HG03342 (cell line): ENCODE measurements around the gene GP5.

Experiments used
- ATAC-seq: cut with Tn5 transposase; IDR thresholded peaks from one replicate; pipeline ENCODE4 v1.9.1; 2021; ENCODE audit warnings: mild to moderate bottlenecking, moderate library complexity; ENCODE audit not compliant: unreplicated experiment

The GP5 gene

GRCh38 chr3:194397757-194398312, 1.2 kb downstream of the GP5 start:
- no peak for ATAC-seq

- no peak for ATAC-seq
These were observed 2.0 kb downstream of the GP5 start for GRCh38 chr3:194396859-194397756.

- no peak for ATAC-seq
These were observed 2.6 kb downstream of the GP5 start for GRCh38 chr3:194396539-194396858.

- ATAC-seq: no peak
These were observed 3.1 kb downstream of the GP5 start for GRCh38 chr3:194395778-194396538.

- no peak for ATAC-seq
These were observed 3.9 kb downstream of the GP5 start for GRCh38 chr3:194395212-194395611.

- ATAC-seq: no peak
These were observed 6.5 kb downstream of the GP5 start for GRCh38 chr3:194392576-194392975.

- ATAC-seq: no peak
These were observed 8.2 kb downstream of the GP5 start for GRCh38 chr3:194390835-194391234.

GRCh38 chr3:194389269-194389668, 9.8 kb downstream of the GP5 start:
- no peak for ATAC-seq

- no peak for ATAC-seq
These were observed 11.1 kb downstream of the GP5 start for GRCh38 chr3:194387926-194388418.

- ATAC-seq: no peak
These were observed 11.8 kb downstream of the GP5 start for GRCh38 chr3:194387276-194387675.

GRCh38 chr3:194386648-194387047, 12.4 kb downstream of the GP5 start:
- ATAC-seq: no peak

- ATAC-seq: no peak
These were observed 13.0 kb downstream of the GP5 start for GRCh38 chr3:194386066-194386465.

- no peak for ATAC-seq
These were observed 14.5 kb downstream of the GP5 start for GRCh38 chr3:194384569-194385001.

GRCh38 chr3:194384156-194384555, 14.9 kb downstream of the GP5 start:
- ATAC-seq: no peak

- no peak for ATAC-seq
These were observed 15.7 kb downstream of the GP5 start for GRCh38 chr3:194383276-194383940.

GRCh38 chr3:194382892-194383223, 16.2 kb downstream of the GP5 start:
- ATAC-seq: no peak

- ATAC-seq: no peak
These were observed 16.7 kb downstream of the GP5 start for GRCh38 chr3:194382196-194382891.

- ATAC-seq: no peak
These were observed 17.6 kb downstream of the GP5 start for GRCh38 chr3:194381460-194381875.

- ATAC-seq: no peak
These were observed 18.7 kb downstream of the GP5 start for GRCh38 chr3:194380326-194380725.

GRCh38 chr3:194379651-194380050, 19.4 kb downstream of the GP5 start:
- ATAC-seq: no peak

- ATAC-seq: no peak
These were observed 19.8 kb downstream of the GP5 start for GRCh38 chr3:194379231-194379630.
